GM19193 (cell line): ENCODE results near the gene HSPA14.

ENCODE experiments used
- POLR2A ChIP-seq: IDR thresholded peaks from 4 replicates; pipeline ENCODE4 v1.6.1; 2011; ENCODE audit not compliant: insufficient read depth, insufficient read length; ENCODE audit errors: extremely low read depth

Gene HSPA14

DNA sequence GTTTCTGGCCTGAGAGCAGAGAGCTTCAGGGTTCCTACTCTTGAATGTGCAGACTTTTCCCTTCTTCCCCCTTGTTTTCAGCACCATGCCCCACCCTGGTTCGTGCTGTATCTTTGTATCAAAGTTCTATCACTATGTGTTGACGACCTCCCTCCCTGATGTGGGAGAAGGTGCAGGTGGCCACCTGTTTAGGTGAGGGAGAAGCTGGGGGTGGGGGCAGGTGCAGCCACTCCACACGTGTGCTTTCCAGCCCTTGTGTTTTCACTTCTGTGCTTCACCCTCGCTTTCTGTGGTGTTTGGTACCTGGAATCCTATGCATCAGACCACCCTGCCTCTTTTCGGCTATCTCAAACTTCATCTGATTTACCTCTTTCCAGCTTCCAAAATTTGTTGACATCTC is 20.9 kb downstream of the HSPA14 start:
- no peak for TF ChIP-seq POLR2A

DNA sequence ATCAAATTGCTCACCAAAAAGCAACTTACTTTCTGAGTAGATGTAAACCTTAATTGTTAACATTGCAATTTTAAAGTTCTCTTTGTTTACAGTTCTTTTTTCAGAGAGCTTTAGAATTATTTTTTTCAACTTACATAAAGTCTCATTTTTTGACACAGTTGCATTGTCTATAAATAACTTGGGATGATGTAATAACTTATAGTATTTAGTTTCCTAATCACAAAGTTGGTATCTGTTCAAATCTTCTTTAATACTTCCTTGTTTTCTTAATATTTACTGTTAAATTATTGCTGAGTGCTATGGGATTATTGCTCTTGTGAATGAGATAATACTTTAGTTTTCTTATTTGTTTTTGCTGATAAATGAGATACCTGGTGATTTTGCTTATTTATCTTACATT is 21.7 kb downstream of the HSPA14 start:
- TF ChIP-seq POLR2A: no peak

- no peak for TF ChIP-seq POLR2A
Measured at GRCh38 chr10:14860791-14861190, 22.7 kb downstream of the HSPA14 start.

DNA sequence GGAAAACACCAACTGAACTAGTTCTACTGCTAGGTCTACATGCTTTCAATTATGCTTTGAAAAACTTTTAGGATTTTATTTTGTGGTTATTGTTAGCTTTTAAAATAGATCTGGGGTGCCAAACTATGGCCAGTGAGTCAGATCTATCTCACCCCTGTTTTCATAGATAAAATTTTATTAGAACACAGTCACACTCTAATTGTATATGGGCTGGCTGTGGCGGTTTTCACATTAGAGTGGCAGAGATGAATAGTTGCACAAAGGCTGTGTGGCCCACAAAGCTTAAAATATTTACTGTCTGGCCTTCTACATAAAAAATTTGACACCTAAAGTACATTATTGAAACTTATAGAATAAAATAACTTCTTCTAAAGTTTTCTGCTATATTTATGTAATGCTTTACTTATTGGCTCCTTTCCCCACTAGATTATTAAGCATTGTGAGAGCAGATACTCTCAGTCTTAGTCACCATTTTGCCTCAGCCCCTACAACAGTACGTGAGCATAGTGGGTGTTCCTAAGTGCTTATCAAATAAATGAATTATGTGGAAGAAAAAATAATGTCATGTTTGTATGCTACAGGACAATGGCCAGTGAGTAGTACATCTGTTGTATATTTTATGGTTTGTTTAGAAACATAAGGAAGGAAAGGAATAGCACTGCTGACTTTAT is 35.1 kb downstream of the HSPA14 start:
- no peak for TF ChIP-seq POLR2A

GRCh38 chr10:14875941-14876340 is 37.8 kb downstream of the HSPA14 start:
- no peak for TF ChIP-seq POLR2A

GRCh38 chr10:14876764-14877163 is 38.7 kb downstream of the HSPA14 start:
- TF ChIP-seq POLR2A: no peak

GRCh38 chr10:14878266-14879123 is 40.4 kb downstream of the HSPA14 start, which contains the start of gene SUV39H2:
TSS of gene SUV39H2 (plus strand) at chr10:14878866. CDS start at chr10:14878889, 23 bp downstream.
- peak; percentile 81 for TF ChIP-seq POLR2A

DNA sequence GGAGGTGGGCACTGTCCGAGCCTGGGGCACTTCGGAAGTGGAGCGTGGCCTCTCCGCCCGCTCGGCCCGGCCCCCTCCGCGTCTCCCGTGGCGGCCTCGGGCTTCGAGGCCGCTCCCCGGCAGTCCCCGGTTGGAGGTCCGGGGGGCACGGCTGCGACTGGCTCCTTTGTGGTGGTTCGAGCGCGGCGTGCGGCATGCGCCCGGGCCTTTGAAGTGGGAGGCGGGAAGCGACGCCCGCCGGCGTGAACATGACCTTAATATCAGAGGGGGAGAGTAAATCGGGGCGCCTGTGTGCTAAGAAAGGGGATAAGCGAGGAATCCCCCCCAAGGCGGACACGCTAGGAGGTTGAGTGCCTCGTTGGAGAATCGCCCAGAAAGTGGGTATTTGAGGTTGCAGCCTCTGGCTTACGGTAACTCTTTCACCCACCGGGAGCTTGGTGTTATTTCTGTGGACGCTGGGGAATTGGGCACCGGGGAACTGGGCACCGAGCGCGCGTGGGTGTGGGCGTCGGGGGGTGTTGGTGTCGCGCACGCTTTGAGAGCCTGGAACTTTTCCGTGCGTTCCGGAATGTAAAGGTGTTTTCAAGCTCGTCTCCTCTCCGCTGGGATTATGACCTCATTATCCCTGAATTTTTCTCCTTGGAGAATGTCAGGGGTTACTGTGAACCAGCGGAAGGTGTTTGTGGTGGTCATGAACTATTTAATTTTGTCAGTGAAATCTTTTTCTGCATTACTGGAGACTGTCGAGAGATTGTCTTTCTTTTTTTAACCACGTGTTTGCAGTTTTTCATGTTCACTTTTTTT is 41.2 kb downstream of the HSPA14 start:
- TF ChIP-seq POLR2A: no peak

GRCh38 chr10:14879928-14880193 is 41.8 kb downstream of the HSPA14 start:
- no peak for TF ChIP-seq POLR2A

DNA sequence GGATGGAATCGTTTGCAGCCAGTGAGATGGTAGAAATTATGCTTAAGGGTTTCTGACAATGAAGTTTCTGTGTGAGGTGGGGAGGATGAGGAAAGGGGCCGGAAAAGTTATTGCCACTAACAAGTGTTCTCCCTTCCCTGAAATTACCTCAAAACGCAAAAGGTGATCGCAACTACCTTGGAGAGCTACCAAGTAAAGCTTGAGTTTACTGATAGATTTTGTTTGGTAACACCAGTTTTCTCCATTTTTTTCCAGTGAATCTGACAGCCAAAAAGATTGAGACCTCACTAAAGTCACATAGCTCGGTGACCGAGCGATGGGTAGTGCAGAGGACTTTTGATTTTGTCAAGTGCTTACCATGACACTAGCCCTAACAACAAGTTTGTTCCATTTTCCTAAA is 42.1 kb downstream of the HSPA14 start:
- no peak for TF ChIP-seq POLR2A

DNA sequence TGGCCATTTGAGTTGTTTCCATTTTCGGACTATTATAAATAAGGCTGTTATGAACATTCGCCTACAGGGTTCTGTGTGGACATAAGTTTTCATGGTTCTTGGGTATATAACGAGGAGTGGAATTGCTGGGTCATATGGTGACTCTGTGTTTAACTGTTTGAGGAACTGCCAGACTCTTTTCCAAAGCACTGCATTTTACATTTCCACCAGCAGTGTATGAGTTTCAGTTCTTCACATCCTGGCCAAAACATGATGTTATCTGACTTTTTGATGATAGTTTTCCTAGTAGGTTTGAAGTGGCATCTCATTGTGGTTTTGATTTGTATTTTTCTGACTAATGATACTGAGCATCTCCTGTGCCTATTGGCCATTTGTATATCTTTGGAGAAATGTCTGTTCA is 46.0 kb downstream of the HSPA14 start:
- no peak for TF ChIP-seq POLR2A

GRCh38 chr10:14889318-14889717 is 51.2 kb downstream of the HSPA14 start:
- no peak for TF ChIP-seq POLR2A

DNA sequence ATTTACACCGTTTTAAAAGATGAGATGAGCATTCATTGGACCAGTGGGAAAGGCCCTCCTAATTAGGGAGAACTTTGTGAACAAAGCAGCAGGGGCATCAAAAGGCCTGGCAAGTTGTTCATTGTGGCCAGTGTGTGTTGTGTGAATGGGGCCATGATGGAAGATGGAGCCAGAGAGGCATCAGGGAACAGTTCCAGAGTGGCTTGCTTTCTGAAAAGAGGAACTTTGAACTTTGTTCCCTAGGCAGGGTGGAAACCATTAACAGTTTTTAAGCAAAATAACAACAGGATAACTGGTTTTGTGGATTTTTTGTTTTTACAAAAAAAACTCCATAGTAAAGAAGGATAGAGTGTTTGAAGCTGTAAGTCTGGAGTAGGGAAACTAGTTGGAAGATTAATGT is 53.0 kb downstream of the HSPA14 start:
- no peak for TF ChIP-seq POLR2A

- TF ChIP-seq POLR2A: no peak
Measured at GRCh38 chr10:14904316-14904732, 66.2 kb downstream of the HSPA14 start.

DNA sequence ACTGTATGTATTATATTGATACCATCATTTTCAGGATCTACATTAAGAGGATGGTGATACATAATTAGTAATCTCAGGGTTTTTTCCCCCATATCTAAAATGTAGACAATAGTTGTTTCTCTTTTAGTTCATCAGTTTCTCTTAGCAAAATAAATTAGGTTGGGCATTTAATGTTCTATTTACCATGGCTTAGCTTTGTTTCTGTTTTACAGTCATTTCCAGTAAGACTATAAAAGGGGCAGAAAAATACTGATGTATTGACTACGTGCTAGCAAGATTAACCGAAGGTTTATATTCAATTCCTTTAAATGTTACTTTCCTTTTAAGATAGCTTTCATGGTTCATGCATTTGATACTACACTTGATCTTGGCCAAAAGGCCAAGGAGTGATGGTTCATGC is 66.8 kb downstream of the HSPA14 start:
- TF ChIP-seq POLR2A: no peak

GRCh38 chr10:14905890-14906289 is 67.8 kb downstream of the HSPA14 start:
- no peak for TF ChIP-seq POLR2A

DNA sequence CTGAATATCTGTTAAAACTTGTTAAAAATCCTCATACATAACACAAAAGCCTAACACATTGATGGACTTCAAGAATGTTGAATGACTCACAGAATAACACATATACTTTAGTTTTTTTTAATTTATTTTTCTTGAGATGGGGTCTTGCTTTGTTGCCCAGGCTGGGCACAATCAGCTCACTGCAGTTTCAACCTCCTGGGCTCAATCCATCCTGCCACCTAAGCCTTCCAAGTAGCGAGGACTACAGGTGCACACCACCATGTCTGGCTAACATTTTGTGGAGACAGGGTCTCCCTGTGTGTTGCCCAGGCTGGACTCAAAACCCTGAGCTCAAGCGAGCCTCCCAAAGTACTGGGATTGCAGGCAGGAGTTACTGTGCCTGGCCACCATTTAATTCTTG is 68.7 kb downstream of the HSPA14 start:
- TF ChIP-seq POLR2A: peak; percentile 17

GRCh38 chr10:14909101-14909500 is 71.0 kb downstream of the HSPA14 start:
- TF ChIP-seq POLR2A: no peak
